ENCODE data around the gene DDX52.

DDX52 gene

DNA sequence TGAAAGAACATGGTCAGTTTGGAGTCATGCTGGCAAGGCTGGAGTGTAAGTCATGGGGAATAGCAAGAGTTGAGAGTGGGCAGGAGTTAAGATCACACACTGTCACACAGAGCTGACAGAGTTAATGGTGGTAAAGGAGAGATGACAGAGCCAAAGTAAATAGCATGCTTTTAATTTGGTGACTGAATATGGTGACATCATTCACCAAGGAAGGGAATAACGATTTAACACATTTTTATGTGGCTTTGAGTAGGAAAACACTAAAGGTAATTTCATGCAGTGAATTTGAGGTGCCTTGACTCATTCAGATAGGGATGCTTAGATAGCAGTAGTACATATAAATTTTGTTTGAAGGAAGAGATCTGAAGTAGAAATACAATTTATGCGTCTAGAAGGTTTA lies 76.1 kb downstream of the DDX52 start:
- Histone ChIP-seq H3K27ac (ENCODE audit: low read depth in 2 of 2, low read length in 2 of 2) (no peak overlapping the region), H3K4me3 (ENCODE audit: low read length in 2 of 2) (no peak overlapping the region), H3K9ac (ENCODE audit: low read depth in 1 of 2, low read length in 2 of 2) (no peak overlapping the region), H3K27me3 (ENCODE audit: control insufficient read depth in 2 of 2, insufficient read depth in 2 of 2, low read length in 2 of 2) (no peaks in the 10 kb centered on the region), H3K36me3 (ENCODE audit: control insufficient read depth in 2 of 2, insufficient read depth in 2 of 2, low read length in 2 of 2) (peaks cover 46 to 54% of the 10 kb centered on the region in 2 donors), H3K4me1 (ENCODE audit: control insufficient read depth in 2 of 2, insufficient read depth in 2 of 2, low read length in 2 of 2) (no peaks in the 10 kb centered on the region), H3K9me3 (ENCODE audit: control insufficient read depth in 2 of 2, low read length in 2 of 2) (no peaks in the 10 kb centered on the region)

DNA sequence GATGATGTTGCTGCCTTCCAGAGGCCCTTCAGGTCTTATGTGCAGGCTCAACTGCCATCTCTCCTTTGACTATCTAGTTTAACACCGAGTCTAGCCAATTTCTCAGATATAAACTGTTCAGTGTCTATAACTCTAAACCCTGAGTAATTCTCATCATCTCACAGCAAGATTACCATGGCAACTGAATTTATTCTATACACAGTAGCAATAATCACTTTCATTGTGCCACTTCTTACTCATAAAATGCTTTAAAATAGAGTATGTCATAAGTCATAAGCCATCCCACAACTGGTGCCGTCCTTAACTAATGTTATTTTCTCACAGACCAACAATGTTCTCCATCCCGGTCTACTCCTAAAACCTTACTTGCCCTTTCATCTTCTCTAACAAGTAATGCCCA lies 79.0 kb downstream of the DDX52 start:
- no peaks in the 10 kb centered on the region for H3K27me3 ChIP-seq (ENCODE audit: control insufficient read depth in 2 of 2, insufficient read depth in 2 of 2, low read length in 2 of 2)
- H3K36me3 ChIP-seq (ENCODE audit: control insufficient read depth in 2 of 2, insufficient read depth in 2 of 2, low read length in 2 of 2) = peaks cover 43 to 54% of the 10 kb centered on the region in 2 donors
- H3K4me1 ChIP-seq (ENCODE audit: control insufficient read depth in 2 of 2, insufficient read depth in 2 of 2, low read length in 2 of 2) = no peaks in the 10 kb centered on the region
- no peak overlapping the region for H3K27ac ChIP-seq (ENCODE audit: low read depth in 2 of 2, low read length in 2 of 2)
- H3K9ac ChIP-seq (ENCODE audit: low read depth in 1 of 2, low read length in 2 of 2) = no peak overlapping the region
- no peaks in the 10 kb centered on the region for H3K9me3 ChIP-seq (ENCODE audit: control insufficient read depth in 2 of 2, low read length in 2 of 2)
- no peak overlapping the region for H3K4me3 ChIP-seq (ENCODE audit: low read length in 2 of 2)

DNA sequence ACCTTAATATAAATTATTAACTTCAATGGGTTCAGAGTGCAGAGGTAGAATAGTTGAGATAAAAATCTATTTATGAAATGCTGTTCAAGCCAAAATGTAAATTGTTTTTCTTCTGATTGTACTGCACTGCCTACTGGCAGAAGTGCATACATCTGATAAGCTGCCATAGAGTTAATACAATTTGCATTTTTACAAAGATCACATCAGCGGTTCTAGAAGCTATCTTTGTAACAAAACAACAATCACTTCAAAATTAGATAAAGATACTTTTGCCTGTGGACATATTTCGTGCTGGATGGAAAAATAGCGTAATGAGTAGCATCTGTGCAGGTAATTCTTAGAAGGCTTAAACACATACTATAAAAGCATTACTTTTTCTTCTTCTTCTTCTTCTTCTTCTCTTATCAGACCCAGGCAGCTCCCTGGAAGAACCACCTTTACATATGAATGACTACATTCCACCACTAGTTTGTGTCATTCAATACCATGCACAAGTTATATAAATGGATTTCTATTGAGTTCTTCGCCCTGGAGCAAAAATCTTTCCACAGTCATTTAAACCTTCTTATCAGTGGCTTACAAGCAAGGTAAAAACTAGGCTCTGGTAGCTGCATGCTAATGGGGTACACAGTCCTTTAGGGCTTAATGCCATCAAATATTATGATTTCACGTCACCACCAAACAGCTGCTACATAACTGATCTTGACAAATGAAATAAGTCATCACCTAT lies 81.1 kb downstream of the DDX52 start:
- Histone ChIP-seq H3K9me3 (ENCODE audit: control insufficient read depth in 2 of 2, low read length in 2 of 2) (no peaks in the 10 kb centered on the region), H3K36me3 (ENCODE audit: control insufficient read depth in 2 of 2, insufficient read depth in 2 of 2, low read length in 2 of 2) (peaks cover 38 to 51% of the 10 kb centered on the region in 2 donors), H3K9ac (ENCODE audit: low read depth in 1 of 2, low read length in 2 of 2) (no peak overlapping the region), H3K27me3 (ENCODE audit: control insufficient read depth in 2 of 2, insufficient read depth in 2 of 2, low read length in 2 of 2) (no peaks in the 10 kb centered on the region), H3K27ac (ENCODE audit: low read depth in 2 of 2, low read length in 2 of 2) (no peak overlapping the region), H3K4me1 (ENCODE audit: control insufficient read depth in 2 of 2, insufficient read depth in 2 of 2, low read length in 2 of 2) (no peaks in the 10 kb centered on the region), H3K4me3 (ENCODE audit: low read length in 2 of 2) (no peak overlapping the region)
